ENCODE data around the gene PLEKHB1. TPM values are rescaled to one million over a fixed set of nuclear protein-coding genes. Genes with fewer than 3 reads are reported as not detected.

The PLEKHB1 gene
- total and polyA plus RNA-seq, 2 donors (not counting 1 experiment from before 2014, with no cell fraction given) = 0.41 to 2.5 TPM

DNA sequence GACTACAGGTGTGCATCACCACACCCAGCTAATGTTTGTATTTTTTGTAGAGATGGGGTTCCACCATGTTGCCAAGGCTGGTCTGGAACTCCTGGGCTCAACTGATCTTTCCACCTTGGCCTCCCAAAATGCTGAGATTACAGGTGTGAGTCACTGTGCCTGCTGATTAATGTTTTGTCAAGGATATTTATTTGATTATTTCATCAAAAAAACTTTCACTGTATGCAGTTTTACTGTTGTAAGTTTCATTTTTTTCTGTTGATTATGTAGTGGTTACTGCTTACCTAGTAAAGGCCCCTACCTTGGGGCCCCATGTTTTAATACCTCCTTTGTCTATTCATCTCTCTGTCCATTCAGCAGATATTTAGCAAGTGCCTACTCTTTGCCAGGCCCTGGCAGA is 31.8 kb upstream of the PLEKHB1 start:
- Histone ChIP-seq H3K27me3 (ENCODE audit: control insufficient read depth, insufficient read depth, low read length) (no peaks in the 10 kb centered on the region), H2AFZ (ENCODE audit: low read length) (no peak overlapping the region), H3K36me3 (ENCODE audit: control insufficient read depth, insufficient read depth, low read length) (no peaks in the 10 kb centered on the region), H4K20me1 (ENCODE audit: control insufficient read depth, extremely low read depth, insufficient read depth, low read length) (no peaks in the 10 kb centered on the region), H3K4me2 (ENCODE audit: extremely low read depth, insufficient read depth, low read length) (no peak overlapping the region), H3K4me3 (replicated peaks in 1 of 4; ENCODE audit: control extremely low read depth in 1 of 4, insufficient read depth in 1 of 4, low read depth in 3 of 4, low read length in 4 of 4) (no peak overlapping the region), H3K79me2 (ENCODE audit: control insufficient read depth, insufficient read depth, low read length) (no peaks in the 10 kb centered on the region), H3K27ac (ENCODE audit: insufficient read depth, low read length) (no peak overlapping the region), H3K9ac (ENCODE audit: insufficient read depth, low read length) (no peak overlapping the region), H3K4me1 (ENCODE audit: control insufficient read depth, extremely low read depth, insufficient read depth, low read length) (no peaks in the 10 kb centered on the region), H3K9me3 (ENCODE audit: control insufficient read depth, insufficient read depth, low read depth, low read length) (no peaks in the 10 kb centered on the region)
- TF ChIP-seq EZH2 (IDR thresholded peaks at IDR 0.05; ENCODE audit: low read length, missing control alignments) = no peak
- TF ChIP-seq, protein P1, sequence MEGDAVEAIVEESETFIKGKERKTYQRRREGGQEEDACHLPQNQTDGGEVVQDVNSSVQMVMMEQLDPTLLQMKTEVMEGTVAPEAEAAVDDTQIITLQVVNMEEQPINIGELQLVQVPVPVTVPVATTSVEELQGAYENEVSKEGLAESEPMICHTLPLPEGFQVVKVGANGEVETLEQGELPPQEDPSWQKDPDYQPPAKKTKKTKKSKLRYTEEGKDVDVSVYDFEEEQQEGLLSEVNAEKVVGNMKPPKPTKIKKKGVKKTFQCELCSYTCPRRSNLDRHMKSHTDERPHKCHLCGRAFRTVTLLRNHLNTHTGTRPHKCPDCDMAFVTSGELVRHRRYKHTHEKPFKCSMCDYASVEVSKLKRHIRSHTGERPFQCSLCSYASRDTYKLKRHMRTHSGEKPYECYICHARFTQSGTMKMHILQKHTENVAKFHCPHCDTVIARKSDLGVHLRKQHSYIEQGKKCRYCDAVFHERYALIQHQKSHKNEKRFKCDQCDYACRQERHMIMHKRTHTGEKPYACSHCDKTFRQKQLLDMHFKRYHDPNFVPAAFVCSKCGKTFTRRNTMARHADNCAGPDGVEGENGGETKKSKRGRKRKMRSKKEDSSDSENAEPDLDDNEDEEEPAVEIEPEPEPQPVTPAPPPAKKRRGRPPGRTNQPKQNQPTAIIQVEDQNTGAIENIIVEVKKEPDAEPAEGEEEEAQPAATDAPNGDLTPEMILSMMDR (conservative IDR thresholded peaks at IDR 0.05 in 1 of 2, IDR thresholded peaks at IDR 0.05 in 1 of 2; ENCODE audit: low read depth in 1 of 2, low read length in 2 of 2) = no peak
- no peak for DNase-seq (ENCODE audit: low read depth in 2 of 2)

DNA sequence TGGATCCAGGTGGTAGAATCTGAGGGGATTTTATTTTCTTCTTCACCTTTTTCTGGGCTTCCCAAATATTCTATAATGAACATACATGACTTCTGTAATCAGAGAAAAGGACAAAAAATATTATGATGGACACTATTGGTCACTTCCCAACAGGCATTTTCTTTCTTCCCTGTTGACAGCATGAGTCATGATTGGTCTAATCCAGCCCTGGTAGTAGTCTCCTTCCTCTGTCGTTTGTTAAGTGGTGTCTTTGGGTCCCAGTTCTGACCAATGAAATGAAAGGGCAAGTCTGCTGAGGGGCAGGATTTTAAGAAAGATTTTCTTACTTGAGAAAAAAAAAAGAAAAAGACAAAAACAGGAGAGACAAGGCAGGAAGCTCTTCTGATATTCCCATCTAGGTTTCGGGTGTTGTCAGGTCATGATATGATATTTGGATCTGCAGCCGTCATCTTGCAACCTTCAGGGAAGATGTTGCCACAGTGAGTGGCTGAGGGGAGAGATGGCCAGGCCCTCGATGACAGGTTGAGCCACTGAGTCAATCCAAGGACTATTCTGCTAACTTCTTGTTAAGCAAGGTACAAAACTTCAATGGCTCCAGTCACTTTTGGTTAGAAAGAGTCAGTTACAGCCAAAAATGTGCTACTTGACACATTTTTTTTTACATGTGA is 23.3 kb upstream of the PLEKHB1 start:
- H3K9me3 ChIP-seq (ENCODE audit: control insufficient read depth, insufficient read depth, low read depth, low read length) = no peaks in the 10 kb centered on the region
- H3K79me2 ChIP-seq (ENCODE audit: control insufficient read depth, insufficient read depth, low read length) = no peaks in the 10 kb centered on the region
- H4K20me1 ChIP-seq (ENCODE audit: control insufficient read depth, extremely low read depth, insufficient read depth, low read length) = no peaks in the 10 kb centered on the region
- no peak overlapping the region for H3K4me2 ChIP-seq (ENCODE audit: extremely low read depth, insufficient read depth, low read length)
- H3K4me1 ChIP-seq (ENCODE audit: control insufficient read depth, extremely low read depth, insufficient read depth, low read length) = no peaks in the 10 kb centered on the region
- TF ChIP-seq EZH2 (IDR thresholded peaks at IDR 0.05; ENCODE audit: low read length, missing control alignments) = no peak
- TF ChIP-seq, protein P1 (conservative IDR thresholded peaks at IDR 0.05 in 1 of 2, IDR thresholded peaks at IDR 0.05 in 1 of 2; ENCODE audit: low read depth in 1 of 2, low read length in 2 of 2) = no peak
- H2AFZ ChIP-seq (ENCODE audit: low read length) = no peak overlapping the region
- no peak overlapping the region for H3K27ac ChIP-seq (ENCODE audit: insufficient read depth, low read length)
- no peak for DNase-seq (ENCODE audit: low read depth in 2 of 2)
- H3K9ac ChIP-seq (ENCODE audit: insufficient read depth, low read length) = no peak overlapping the region
- H3K4me3 ChIP-seq (replicated peaks in 1 of 4; ENCODE audit: control extremely low read depth in 1 of 4, insufficient read depth in 1 of 4, low read depth in 3 of 4, low read length in 4 of 4) = no peak overlapping the region
- H3K36me3 ChIP-seq (ENCODE audit: control insufficient read depth, insufficient read depth, low read length) = no peaks in the 10 kb centered on the region
- peaks cover 6% of the 10 kb centered on the region for H3K27me3 ChIP-seq (ENCODE audit: control insufficient read depth, insufficient read depth, low read length)

DNA sequence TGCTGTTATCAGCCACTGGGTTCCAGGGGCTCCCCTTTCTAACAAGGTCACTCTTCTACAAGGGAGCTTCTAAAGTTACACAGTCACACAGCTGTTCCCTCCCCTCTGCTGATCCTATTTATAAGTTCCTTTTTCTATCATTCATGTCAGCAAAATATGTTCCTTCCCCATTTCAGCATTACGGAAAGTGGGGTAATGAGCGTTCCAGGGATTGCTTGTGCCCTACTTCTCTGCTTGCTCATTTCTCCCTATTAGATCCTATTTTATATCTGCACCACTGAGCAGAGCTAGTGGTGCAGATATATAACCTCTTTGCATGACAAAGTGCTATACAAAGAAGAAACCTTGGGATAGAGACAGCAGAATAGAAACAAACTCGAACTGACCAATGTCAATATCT is 22.7 kb upstream of the PLEKHB1 start:
- Histone ChIP-seq H3K9ac (ENCODE audit: insufficient read depth, low read length) (no peak overlapping the region), H3K27ac (ENCODE audit: insufficient read depth, low read length) (no peak overlapping the region), H3K4me1 (ENCODE audit: control insufficient read depth, extremely low read depth, insufficient read depth, low read length) (no peaks in the 10 kb centered on the region), H3K79me2 (ENCODE audit: control insufficient read depth, insufficient read depth, low read length) (no peaks in the 10 kb centered on the region), H3K4me2 (ENCODE audit: extremely low read depth, insufficient read depth, low read length) (no peak overlapping the region), H3K9me3 (ENCODE audit: control insufficient read depth, insufficient read depth, low read depth, low read length) (no peaks in the 10 kb centered on the region), H4K20me1 (ENCODE audit: control insufficient read depth, extremely low read depth, insufficient read depth, low read length) (no peaks in the 10 kb centered on the region), H3K27me3 (ENCODE audit: control insufficient read depth, insufficient read depth, low read length) (peaks cover 9% of the 10 kb centered on the region), H2AFZ (ENCODE audit: low read length) (no peak overlapping the region), H3K36me3 (ENCODE audit: control insufficient read depth, insufficient read depth, low read length) (no peaks in the 10 kb centered on the region), H3K4me3 (replicated peaks in 1 of 4; ENCODE audit: control extremely low read depth in 1 of 4, insufficient read depth in 1 of 4, low read depth in 3 of 4, low read length in 4 of 4) (no peak overlapping the region)
- no peak for DNase-seq (ENCODE audit: low read depth in 2 of 2)
- TF ChIP-seq EZH2 (IDR thresholded peaks at IDR 0.05; ENCODE audit: low read length, missing control alignments) = no peak
- TF ChIP-seq, protein P1 (conservative IDR thresholded peaks at IDR 0.05 in 1 of 2, IDR thresholded peaks at IDR 0.05 in 1 of 2; ENCODE audit: low read depth in 1 of 2, low read length in 2 of 2) = no peak

Measured in fibroblast of lung (primary cell).